K562 (cell line): Measurements from ENCODE around the gene FAM43B. TPM values are rescaled to one million over a fixed set of nuclear protein-coding genes. Genes with fewer than 3 reads are reported as not detected.

Experiments used
- ETV5 ChIP-seq: sonication (generic); formaldehyde crosslinking; IDR thresholded peaks from 2 replicates; pipeline ENCODE4 v1.4.0; 2020; ENCODE audit warnings: low read depth, mild to moderate bottlenecking, missing genetic modification reagents
- FOXO4 ChIP-seq: fragments of 450-650 bp; formaldehyde crosslinking; IDR thresholded peaks from 2 replicates; pipeline ENCODE4 v1.4.0; 2020; ENCODE audit warnings: mild to moderate bottlenecking, moderate library complexity
- HNRNPK ChIP-seq: fragments of 200-400 bp; formaldehyde crosslinking; IDR thresholded peaks from one replicate; pipeline ENCODE4 v1.6.1; 2018; ENCODE audit warnings: mild to moderate bottlenecking, low read depth, low read length; ENCODE audit not compliant: poor library complexity, severe bottlenecking
- IFI16 ChIP-seq: fragments of 250-450 bp; sonication (Bioruptor Pico); IDR thresholded peaks from 2 replicates; pipeline ENCODE4 v2.1.2; 2022; ENCODE audit warnings: mild to moderate bottlenecking, inconsistent platforms
- IRF2 ChIP-seq: sonication (generic); formaldehyde crosslinking; IDR thresholded peaks from 2 replicates; pipeline ENCODE4 v1.8.1; 2022; ENCODE audit warnings: mild to moderate bottlenecking, missing genetic modification reagents
- MAFG ChIP-seq: fragments of 450-650 bp; conservative IDR thresholded peaks from 2 replicates; pipeline ENCODE4 v1.6.1; 2016; ENCODE audit warnings: missing genetic modification characterization, missing compliant biosample characterization
- RNF219 ChIP-seq: fragments of 250-450 bp; sonication (Bioruptor Pico); IDR thresholded peaks from 2 replicates; pipeline ENCODE4 v1.5.0; 2022; ENCODE audit warnings: mild to moderate bottlenecking
- RREB1 ChIP-seq: fragments of 250-450 bp; sonication (Bioruptor Pico); IDR thresholded peaks from 2 replicates; pipeline ENCODE4 v1.4.0; 2020
- SMARCE1 ChIP-seq: fragments of 450-650 bp; IDR thresholded peaks from 2 replicates; pipeline ENCODE4 v1.7.1; 2016; ENCODE audit warnings: mild to moderate bottlenecking
- SNRNP70 ChIP-seq: fragments of 200-400 bp; formaldehyde crosslinking; optimal IDR thresholded peaks from 2 replicates; pipeline ENCODE3; 2017; ENCODE audit warnings: low read depth, low read length
- STAT5B ChIP-seq: fragments of 250-450 bp; sonication (Bioruptor Pico); IDR thresholded peaks from 2 replicates; pipeline ENCODE4 v1.8.0; 2021; ENCODE audit warnings: mild to moderate bottlenecking, inconsistent platforms
- XRCC5 ChIP-seq: fragments of 200-400 bp; formaldehyde crosslinking; IDR thresholded peaks from 2 replicates; pipeline ENCODE4 v1.6.1; 2017; ENCODE audit warnings: low read depth, mild to moderate bottlenecking, low read length
- ZBTB34 ChIP-seq: fragments of 250-450 bp; sonication (Bioruptor Pico); IDR thresholded peaks from 2 replicates; pipeline ENCODE4 v1.8.0; 2021; ENCODE audit warnings: mild to moderate bottlenecking, moderate library complexity
- ZNF143 ChIP-seq: sonication (generic); formaldehyde crosslinking; IDR thresholded peaks from 2 replicates; pipeline ENCODE4 v1.9.0; 2022; ENCODE audit warnings: mild to moderate bottlenecking, missing genetic modification reagents
- ZNF347 ChIP-seq: fragments of 450-650 bp; formaldehyde crosslinking; IDR thresholded peaks from 2 replicates; pipeline ENCODE4 v1.4.0; 2020; ENCODE audit warnings: low read depth, mild to moderate bottlenecking, moderate library complexity
- polyA plus RNA-seq, 8 experiments: library from polyadenylated mRNA; depleted of rRNA in 4 of 8; stranded (reverse) in 5 of 8; unstranded in 3 of 8; fragments of >200 nt; fragmentation: Nextera tagmentation in 2 of 8; fragmentation: Illumina TruSeq in 1 of 8; extraction: Ambion mirVana in 2 of 8; extraction: Trizol in 1 of 8; gene quantifications; 2 replicates each; pipeline versions ENCODE4 v1.2.1 to v1.2.3, GENCODE V29; 2011 to 2014; ENCODE audit warnings: inconsistent platforms in 1 of 8, missing spikeins in 1 of 8
- total RNA-seq, 7 experiments: library from RNA; depleted of rRNA in 6 of 7; stranded (reverse); fragments of >200 nt in 6 of 7; fragmentation: Illumina TruSeq in 2 of 7; extraction: Trizol in 2 of 7; gene quantifications; 2 replicates each; pipeline versions ENCODE4 v1.2.1 to v1.2.3, GENCODE V29; 2011 to 2021; ENCODE audit warnings: low replicate concordance in 1 of 7

The FAM43B gene
- total and polyA plus RNA-seq, 9 of the 15 experiments (the other 6 are each of a cell fraction or from before 2014, with no cell fraction given) = not detected

GRCh38 chr1:20574686-20575540 lies 22.5 kb downstream of the FAM43B start (continued):
- TF ChIP-seq ZBTB34 (no peak), FOXO4 (CRISPR knock-in tag) (no peak), ETV5 (0 out of 2 replicates have a peak, but pooled peaks have one; percentile 29), ZNF143 (no peak), ZNF347 (CRISPR knock-in tag) (no peak), IRF2 (CRISPR knock-in tag) (no peak), RREB1 (CRISPR knock-in tag) (peak; percentile 91), HNRNPK (no peak), SMARCE1 (no peak), RNF219 (CRISPR knock-in tag) (no peak), STAT5B (CRISPR knock-in tag) (no peak), SNRNP70 (no peak), XRCC5 (peak; percentile 31; the same call in 1 of the 2 replicates), IFI16 (CRISPR knock-in tag) (no peak), MAFG (tag) (no peak)
